ENCODE results near the gene CAPN11. TPM values are rescaled to one million over a fixed set of nuclear protein-coding genes. Genes with fewer than 3 reads are reported as not detected.
"Not testable (repeated sequence)": the region's sequence is repeated elsewhere in the genome, so short reads cannot be mapped to it uniquely, and the experiment has no call there.

Gene CAPN11
- total and polyA plus RNA-seq, 7 experiments from 2014 or later: 0.66 TPM; not detected in 6

DNA sequence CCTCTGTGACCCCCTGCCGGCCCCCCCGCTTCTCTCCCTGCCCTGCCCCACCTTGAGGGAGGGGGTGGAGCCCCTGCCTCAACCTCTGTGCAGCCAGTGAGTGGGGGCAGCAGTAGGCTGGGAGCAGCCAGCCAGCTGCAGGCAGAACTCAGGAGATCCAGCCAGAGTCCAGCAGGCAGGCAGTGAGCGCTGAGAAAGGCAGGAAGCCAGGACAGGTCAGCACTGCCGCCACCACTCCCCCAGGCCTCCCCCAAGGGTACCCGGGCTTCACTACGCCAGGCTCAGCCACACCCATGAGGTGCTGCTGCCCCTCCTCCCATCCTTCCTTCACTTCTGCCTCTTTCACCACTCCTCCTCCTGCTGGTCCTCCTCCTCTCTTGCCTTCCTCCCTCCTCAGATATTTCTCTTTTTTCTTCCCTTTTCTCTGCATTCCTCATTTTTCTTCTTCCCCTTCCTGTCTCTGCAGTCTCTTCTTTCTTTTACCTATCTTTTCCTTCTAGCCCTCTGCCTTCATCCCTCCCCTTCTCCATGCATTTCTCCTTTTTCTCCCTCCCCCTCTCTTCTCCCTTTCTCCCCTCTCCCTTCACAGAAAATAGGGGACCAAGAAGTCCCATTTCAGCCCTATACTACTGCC lies 19.8 kb upstream of the CAPN11 start:
- ChIA-PET POLR2A (no interaction called here), CTCF (interaction anchor here (0.9 kb wide), 1 partner anchor 12 kb away, joined by 3 read pairs; no protein-coding TSS in a partner anchor)
- Mint-ChIP-seq H3K27ac (no peak overlapping the region), H3K4me1 (peaks cover 0 to 5% (median 0%) of the 10 kb centered on the region in 7 donors), H3K36me3 (peaks cover 0 to 43% (median 7%) of the 10 kb centered on the region in 5 donors), H3K9me3 (no peaks in the 10 kb centered on the region), H3K27me3 (no peaks in the 10 kb centered on the region), H3K4me3 (no peak overlapping the region)
- Histone ChIP-seq H3K4me3 (ENCODE audit: low read length) (no peak overlapping the region), H3K9me3 (ENCODE audit: control insufficient read depth in 2 of 3, low read length in 3 of 3) (no peaks in the 10 kb centered on the region), H3K27me3 (ENCODE audit: control insufficient read depth in 2 of 2, insufficient read depth in 2 of 2, low read length in 2 of 2) (no peaks in the 10 kb centered on the region), H3K36me3 (ENCODE audit: control insufficient read depth in 2 of 3, insufficient read depth in 3 of 3, low read length in 3 of 3) (peaks cover 0 to 51% (median 0%) of the 10 kb centered on the region in 3 experiments), H3K4me1 (ENCODE audit: control insufficient read depth in 2 of 2, insufficient read depth in 2 of 2, low read length in 2 of 2) (no peaks in the 10 kb centered on the region), H3K27ac (ENCODE audit: low read depth, low read length) (no peak overlapping the region)
- ATAC-seq (no peak), DNase-seq (no peak)
- intact Hi-C loops (cut with micrococcal nuclease): no loop called here

DNA sequence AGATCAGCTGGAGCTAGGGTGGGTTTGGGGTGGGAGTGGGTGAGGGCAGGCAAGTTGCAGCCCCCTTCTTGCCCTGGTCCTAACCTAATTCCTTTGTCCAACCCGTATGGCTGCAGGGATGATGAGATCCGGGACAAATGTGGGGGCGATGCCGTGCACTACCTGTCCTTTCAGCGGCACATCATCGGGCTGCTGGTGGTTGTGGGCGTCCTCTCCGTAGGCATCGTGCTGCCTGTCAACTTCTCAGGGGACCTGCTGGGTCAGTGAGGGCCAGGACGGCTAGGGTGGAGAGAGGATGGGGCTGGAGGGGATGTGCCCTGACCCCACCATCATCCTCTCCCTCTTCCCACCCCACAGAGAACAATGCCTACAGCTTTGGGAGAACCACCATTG lies 19.3 kb upstream of the CAPN11 start:
- ChIA-PET POLR2A (no interaction called here), CTCF (no interaction called here)
- no peaks in the 10 kb centered on the region for H3K27me3 ChIP-seq (ENCODE audit: control insufficient read depth in 2 of 2, insufficient read depth in 2 of 2, low read length in 2 of 2)
- H3K4me3 ChIP-seq (ENCODE audit: low read length): no peak overlapping the region
- no peaks in the 10 kb centered on the region for H3K4me1 ChIP-seq (ENCODE audit: control insufficient read depth in 2 of 2, insufficient read depth in 2 of 2, low read length in 2 of 2)
- H3K36me3 Mint-ChIP-seq: peaks cover 0 to 48% (median 10%) of the 10 kb centered on the region in 5 donors
- no peaks in the 10 kb centered on the region for H3K27me3 Mint-ChIP-seq
- H3K4me3 Mint-ChIP-seq: no peak overlapping the region
- H3K4me1 Mint-ChIP-seq: peaks cover 0 to 3% (median 0%) of the 10 kb centered on the region in 7 donors
- H3K9me3 ChIP-seq (ENCODE audit: control insufficient read depth in 2 of 3, low read length in 3 of 3): no peaks in the 10 kb centered on the region
- intact Hi-C loops (cut with micrococcal nuclease): no loop called here
- ATAC-seq (no peak), DNase-seq (no peak)
- H3K27ac ChIP-seq (ENCODE audit: low read depth, low read length): no peak overlapping the region
- no peak overlapping the region for H3K27ac Mint-ChIP-seq
- peaks cover 0 to 51% (median 0%) of the 10 kb centered on the region in 3 experiments for H3K36me3 ChIP-seq (ENCODE audit: control insufficient read depth in 2 of 3, insufficient read depth in 3 of 3, low read length in 3 of 3)
- H3K9me3 Mint-ChIP-seq: no peaks in the 10 kb centered on the region

DNA sequence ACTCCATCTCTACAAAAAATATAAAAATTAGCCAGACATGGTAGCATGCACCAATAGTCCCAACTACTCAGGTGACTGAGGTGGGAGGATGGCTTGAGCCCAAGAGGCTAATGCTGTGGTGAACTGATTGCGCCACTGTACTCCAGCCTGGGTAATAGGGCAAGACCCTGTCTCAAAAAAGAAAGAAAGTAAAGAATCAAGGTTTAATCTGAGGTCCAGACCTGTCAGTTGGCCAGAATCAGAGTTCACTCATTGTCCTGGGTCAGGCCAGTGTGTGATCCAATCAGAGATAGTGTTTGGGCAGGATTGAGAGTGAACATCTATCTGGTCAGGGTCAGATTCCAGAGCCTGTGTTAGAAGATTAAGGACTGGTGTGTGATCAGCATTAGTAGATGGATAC lies 15.8 kb upstream of the CAPN11 start:
- no peak overlapping the region for H3K27ac ChIP-seq (ENCODE audit: low read depth, low read length)
- ChIA-PET POLR2A (no interaction called here), CTCF (no interaction called here)
- peaks cover 0 to 54% (median 6%) of the 10 kb centered on the region in 3 experiments for H3K36me3 ChIP-seq (ENCODE audit: control insufficient read depth in 2 of 3, insufficient read depth in 3 of 3, low read length in 3 of 3)
- Mint-ChIP-seq H3K4me3 (no peak overlapping the region), H3K9me3 (no peaks in the 10 kb centered on the region), H3K27ac (peak overlapping the region in 3 of 9 donors; percentile 3 to 46 (median 7)), H3K4me1 (peaks cover 0 to 10% (median 0%) of the 10 kb centered on the region in 7 donors), H3K27me3 (no peaks in the 10 kb centered on the region), H3K36me3 (peaks cover 5 to 48% (median 10%) of the 10 kb centered on the region in 5 donors)
- H3K4me3 ChIP-seq (ENCODE audit: low read length): no peak overlapping the region
- H3K9me3 ChIP-seq (ENCODE audit: control insufficient read depth in 2 of 3, low read length in 3 of 3): no peaks in the 10 kb centered on the region
- DNase-seq: no peak
- no peaks in the 10 kb centered on the region for H3K4me1 ChIP-seq (ENCODE audit: control insufficient read depth in 2 of 2, insufficient read depth in 2 of 2, low read length in 2 of 2)
- intact Hi-C loops (cut with micrococcal nuclease): no loop called here
- no peak for ATAC-seq
- H3K27me3 ChIP-seq (ENCODE audit: control insufficient read depth in 2 of 2, insufficient read depth in 2 of 2, low read length in 2 of 2): no peaks in the 10 kb centered on the region

DNA sequence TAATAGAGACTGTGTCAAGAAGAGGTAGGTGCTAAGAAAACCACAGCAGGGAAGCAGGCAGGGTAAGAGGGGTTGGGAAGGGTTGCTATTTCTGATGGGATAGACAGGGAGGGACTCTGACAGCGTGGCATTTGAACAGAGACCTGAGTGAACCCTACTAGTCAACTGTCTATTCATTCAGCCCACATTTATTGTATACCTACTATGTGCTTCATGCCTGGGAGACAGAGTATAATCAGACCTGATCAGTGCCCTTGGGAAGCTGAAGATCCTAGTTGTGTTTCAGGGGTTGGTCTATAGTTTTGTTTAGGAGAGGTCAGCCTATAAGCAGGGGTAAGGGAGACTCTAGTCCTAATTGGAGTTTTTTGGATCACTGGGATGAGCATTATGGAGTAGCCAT lies 14.9 kb upstream of the CAPN11 start:
- Histone ChIP-seq H3K27me3 (ENCODE audit: control insufficient read depth in 2 of 2, insufficient read depth in 2 of 2, low read length in 2 of 2) (no peaks in the 10 kb centered on the region), H3K9me3 (ENCODE audit: control insufficient read depth in 2 of 3, low read length in 3 of 3) (no peaks in the 10 kb centered on the region), H3K27ac (ENCODE audit: low read depth, low read length) (no peak overlapping the region), H3K36me3 (ENCODE audit: control insufficient read depth in 2 of 3, insufficient read depth in 3 of 3, low read length in 3 of 3) (peaks cover 0 to 62% (median 6%) of the 10 kb centered on the region in 3 experiments), H3K4me3 (ENCODE audit: low read length) (no peak overlapping the region), H3K4me1 (ENCODE audit: control insufficient read depth in 2 of 2, insufficient read depth in 2 of 2, low read length in 2 of 2) (no peaks in the 10 kb centered on the region)
- H3K36me3 Mint-ChIP-seq: peaks cover 5 to 50% (median 10%) of the 10 kb centered on the region in 5 donors
- H3K27ac Mint-ChIP-seq: peak overlapping the region in 2 of 9 donors; percentile 0 to 57
- ATAC-seq (no peak), DNase-seq (no peak)
- no peaks in the 10 kb centered on the region for H3K9me3 Mint-ChIP-seq
- peaks cover 0 to 10% (median 0%) of the 10 kb centered on the region in 7 donors for H3K4me1 Mint-ChIP-seq
- intact Hi-C loops (cut with micrococcal nuclease): no loop called here
- no peak overlapping the region for H3K4me3 Mint-ChIP-seq
- no peaks in the 10 kb centered on the region for H3K27me3 Mint-ChIP-seq
- POLR2A ChIA-PET: no interaction called here
- CTCF ChIA-PET: interaction anchor here (0.5 kb wide), 1 partner anchor 47 kb away, joined by 6 read pairs; no protein-coding TSS in a partner anchor

DNA sequence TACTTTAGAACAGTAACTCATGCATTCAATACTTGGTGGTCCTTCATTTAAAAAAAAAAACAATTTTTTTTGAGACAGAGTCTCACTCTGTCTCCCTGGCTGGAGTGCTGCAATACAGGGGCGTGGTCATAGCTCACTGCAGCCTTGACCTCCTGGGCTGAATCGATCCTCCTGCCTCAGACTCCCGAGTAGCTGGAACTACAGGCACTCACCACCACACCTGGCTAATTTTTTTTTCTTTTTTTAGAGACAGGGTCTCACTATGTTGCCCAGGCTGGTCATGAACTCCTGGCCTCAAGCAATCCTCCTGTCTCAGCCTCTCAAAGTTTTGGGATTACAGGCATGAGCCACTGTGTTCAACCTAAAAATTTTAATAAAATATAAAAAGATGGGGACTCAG lies 14.1 kb upstream of the CAPN11 start:
- H3K27me3 ChIP-seq (ENCODE audit: control insufficient read depth in 2 of 2, insufficient read depth in 2 of 2, low read length in 2 of 2); intact Hi-C loops (cut with micrococcal nuclease); H3K27ac Mint-ChIP-seq; H3K27ac ChIP-seq (ENCODE audit: low read depth, low read length); H3K4me1 Mint-ChIP-seq; ATAC-seq; H3K4me3 Mint-ChIP-seq; H3K9me3 Mint-ChIP-seq; H3K4me1 ChIP-seq (ENCODE audit: control insufficient read depth in 2 of 2, insufficient read depth in 2 of 2, low read length in 2 of 2); H3K27me3 Mint-ChIP-seq; H3K4me3 ChIP-seq (ENCODE audit: low read length); H3K9me3 ChIP-seq (ENCODE audit: control insufficient read depth in 2 of 3, low read length in 3 of 3); DNase-seq; POLR2A ChIA-PET: not testable (repeated sequence)
- CTCF ChIA-PET: interaction anchor here (0.6 to 0.9 kb wide), 3 partner anchors 61 to 112 kb away, joined by 3 read pairs; no protein-coding TSS in a partner anchor
- H3K36me3 ChIP-seq (ENCODE audit: control insufficient read depth in 2 of 3, insufficient read depth in 3 of 3, low read length in 3 of 3): peaks cover 0 to 61% (median 6%) of the 10 kb centered on the region in 3 experiments
- peaks cover 5 to 55% (median 10%) of the 10 kb centered on the region in 5 donors for H3K36me3 Mint-ChIP-seq

DNA sequence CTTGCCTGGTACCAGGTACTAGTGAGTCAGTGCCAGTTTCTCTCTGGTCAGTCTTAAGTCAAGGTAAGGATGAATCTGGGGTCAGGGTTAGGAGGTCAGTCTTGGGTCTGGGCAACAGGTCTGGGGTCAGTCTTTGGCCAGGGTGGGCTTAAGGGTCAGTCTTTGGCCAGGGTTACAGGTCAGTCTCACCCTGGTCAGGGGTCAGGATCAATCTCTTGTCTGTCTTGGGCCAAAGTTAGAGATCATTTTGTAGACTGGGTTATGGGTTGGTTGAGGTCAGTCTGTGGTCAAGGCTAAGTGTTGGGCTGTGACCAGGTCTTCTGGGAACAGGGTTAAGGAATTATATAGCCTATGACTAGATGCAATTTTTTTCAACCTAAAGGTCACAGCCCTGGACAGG lies 12.8 kb upstream of the CAPN11 start:
- peaks cover 0 to 47% (median 10%) of the 10 kb centered on the region in 5 donors for H3K36me3 Mint-ChIP-seq
- H3K4me1 ChIP-seq (ENCODE audit: control insufficient read depth in 2 of 2, insufficient read depth in 2 of 2, low read length in 2 of 2): no peaks in the 10 kb centered on the region
- H3K36me3 ChIP-seq (ENCODE audit: control insufficient read depth in 2 of 3, insufficient read depth in 3 of 3, low read length in 3 of 3): peaks cover 0 to 52% (median 6%) of the 10 kb centered on the region in 3 experiments
- H3K4me3 Mint-ChIP-seq: no peak overlapping the region
- POLR2A ChIA-PET: interaction anchor here (0.6 kb wide), 1 partner anchor 15 kb away, joined by 3 read pairs; no protein-coding TSS in a partner anchor
- H3K9me3 ChIP-seq (ENCODE audit: control insufficient read depth in 2 of 3, low read length in 3 of 3): no peaks in the 10 kb centered on the region
- H3K4me1 Mint-ChIP-seq: peaks cover 0 to 7% (median 0%) of the 10 kb centered on the region in 7 donors
- no peak overlapping the region for H3K27ac ChIP-seq (ENCODE audit: low read depth, low read length)
- no peaks in the 10 kb centered on the region for H3K9me3 Mint-ChIP-seq
- intact Hi-C loops (cut with micrococcal nuclease): no loop called here
- no peak overlapping the region for H3K4me3 ChIP-seq (ENCODE audit: low read length)
- DNase-seq (no peak), ATAC-seq (no peak)
- CTCF ChIA-PET: no interaction called here
- no peaks in the 10 kb centered on the region for H3K27me3 Mint-ChIP-seq
- peak overlapping the region in 3 of 9 donors; percentile 40 to 49 (median 41) for H3K27ac Mint-ChIP-seq
- no peaks in the 10 kb centered on the region for H3K27me3 ChIP-seq (ENCODE audit: control insufficient read depth in 2 of 2, insufficient read depth in 2 of 2, low read length in 2 of 2)

DNA sequence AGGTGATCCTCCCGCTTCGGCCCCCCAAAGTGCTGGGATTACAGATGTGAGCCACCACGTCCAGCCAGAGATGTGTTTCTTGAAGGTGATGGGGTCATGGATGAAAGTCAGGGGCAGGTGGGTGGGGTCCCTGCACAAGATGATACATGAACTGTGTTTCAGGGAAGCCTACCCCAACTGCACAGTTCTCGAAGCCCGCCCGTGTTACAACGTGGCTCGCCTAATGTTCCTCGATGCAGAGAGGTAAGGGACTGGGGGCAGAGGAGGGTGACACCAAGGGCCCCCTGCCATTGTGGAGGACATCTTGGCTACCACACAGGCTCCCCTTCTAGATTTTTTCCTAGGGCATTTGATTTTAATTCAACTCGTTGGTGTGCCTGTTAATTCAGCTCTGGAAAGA lies 11.9 kb upstream of the CAPN11 start:
- DNase-seq (no peak), ATAC-seq (no peak)
- intact Hi-C loops (cut with micrococcal nuclease): no loop called here
- H3K36me3 Mint-ChIP-seq: peaks cover 0 to 41% (median 7%) of the 10 kb centered on the region in 5 donors
- H3K27me3 Mint-ChIP-seq: no peaks in the 10 kb centered on the region
- Histone ChIP-seq H3K36me3 (ENCODE audit: control insufficient read depth in 2 of 3, insufficient read depth in 3 of 3, low read length in 3 of 3) (peaks cover 0 to 43% (median 6%) of the 10 kb centered on the region in 3 experiments), H3K27me3 (ENCODE audit: control insufficient read depth in 2 of 2, insufficient read depth in 2 of 2, low read length in 2 of 2) (no peaks in the 10 kb centered on the region), H3K4me1 (ENCODE audit: control insufficient read depth in 2 of 2, insufficient read depth in 2 of 2, low read length in 2 of 2) (peaks cover 3% of the 10 kb centered on the region in 2 donors), H3K27ac (ENCODE audit: low read depth, low read length) (no peak overlapping the region), H3K9me3 (ENCODE audit: control insufficient read depth in 2 of 3, low read length in 3 of 3) (no peaks in the 10 kb centered on the region), H3K4me3 (ENCODE audit: low read length) (no peak overlapping the region)
- H3K4me1 Mint-ChIP-seq: peaks cover 0 to 10% (median 4%) of the 10 kb centered on the region in 7 donors
- ChIA-PET POLR2A (interaction anchor here (0.6 kb wide), 1 partner anchor 16 kb away, joined by 3 read pairs; no protein-coding TSS in a partner anchor), CTCF (no interaction called here)
- no peaks in the 10 kb centered on the region for H3K9me3 Mint-ChIP-seq
- peak overlapping the region in 1 of 9 donors; percentile 8 for H3K27ac Mint-ChIP-seq
- H3K4me3 Mint-ChIP-seq: no peak overlapping the region

Measured in naive thymus-derived CD4-positive, alpha-beta T cell (primary cell).